ENCODE measurements around the gene C20orf144.

- TF ChIP-seq CTCF (IDR thresholded peaks at IDR 0.05): no peak
- no peak for TF ChIP-seq POLR2A (IDR thresholded peaks at IDR 0.05)
Measured at GRCh38 chr20:33621717-33622400, 40.3 kb upstream of the C20orf144 start.
